ENCODE results near the gene SMIM44. TPM values are rescaled to one million over a fixed set of nuclear protein-coding genes. Genes with fewer than 3 reads are reported as not detected.

Gene SMIM44
- total RNA-seq, 1 donor: not detected

DNA sequence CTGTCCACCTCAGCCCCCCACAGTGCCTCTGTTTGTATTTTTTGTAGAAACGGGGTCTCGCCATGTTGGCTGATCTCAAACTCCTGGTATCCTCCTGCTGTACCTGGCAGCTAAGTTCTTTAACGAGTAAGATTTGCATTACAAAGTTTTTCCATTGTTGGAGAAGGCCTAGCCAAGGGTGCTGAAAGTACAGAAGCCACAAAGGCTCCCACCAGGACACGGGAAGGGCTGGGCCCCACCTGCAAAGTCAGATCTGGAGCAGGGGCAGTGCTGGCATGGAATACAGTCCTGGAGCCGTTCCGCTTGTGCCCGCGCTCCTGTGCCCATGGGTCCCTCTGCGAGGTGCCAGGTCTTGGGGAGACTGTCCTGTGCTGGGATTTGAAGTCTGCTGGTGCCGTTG, 35.0 kb upstream of the SMIM44 start:
- Histone ChIP-seq H4K20me1 (ENCODE audit: insufficient read depth, low read length) (peaks cover 79% of the 10 kb centered on the region), H3K4me1 (ENCODE audit: insufficient read depth, low read length) (peaks cover 16% of the 10 kb centered on the region), H3K27ac (ENCODE audit: low read depth, low read length) (no peak overlapping the region), H2AFZ (ENCODE audit: low read length) (no peak overlapping the region), H3K27me3 (ENCODE audit: insufficient read depth, low read length) (no peaks in the 10 kb centered on the region), H3K4me2 (ENCODE audit: insufficient read depth, low read length) (no peak overlapping the region), H3K4me3 (ENCODE audit: insufficient read depth, low read length) (no peak overlapping the region), H3K79me2 (ENCODE audit: insufficient read depth, low read length) (peaks cover 99% of the 10 kb centered on the region), H3K9me3 (ENCODE audit: low read depth, low read length) (no peaks in the 10 kb centered on the region), H3K36me3 (ENCODE audit: insufficient read depth, low read length) (peaks cover 14% of the 10 kb centered on the region)
- DNase-seq (ENCODE audit: insufficient read length, low spot score, missing footprints): no peak
- TF ChIP-seq, protein P1, sequence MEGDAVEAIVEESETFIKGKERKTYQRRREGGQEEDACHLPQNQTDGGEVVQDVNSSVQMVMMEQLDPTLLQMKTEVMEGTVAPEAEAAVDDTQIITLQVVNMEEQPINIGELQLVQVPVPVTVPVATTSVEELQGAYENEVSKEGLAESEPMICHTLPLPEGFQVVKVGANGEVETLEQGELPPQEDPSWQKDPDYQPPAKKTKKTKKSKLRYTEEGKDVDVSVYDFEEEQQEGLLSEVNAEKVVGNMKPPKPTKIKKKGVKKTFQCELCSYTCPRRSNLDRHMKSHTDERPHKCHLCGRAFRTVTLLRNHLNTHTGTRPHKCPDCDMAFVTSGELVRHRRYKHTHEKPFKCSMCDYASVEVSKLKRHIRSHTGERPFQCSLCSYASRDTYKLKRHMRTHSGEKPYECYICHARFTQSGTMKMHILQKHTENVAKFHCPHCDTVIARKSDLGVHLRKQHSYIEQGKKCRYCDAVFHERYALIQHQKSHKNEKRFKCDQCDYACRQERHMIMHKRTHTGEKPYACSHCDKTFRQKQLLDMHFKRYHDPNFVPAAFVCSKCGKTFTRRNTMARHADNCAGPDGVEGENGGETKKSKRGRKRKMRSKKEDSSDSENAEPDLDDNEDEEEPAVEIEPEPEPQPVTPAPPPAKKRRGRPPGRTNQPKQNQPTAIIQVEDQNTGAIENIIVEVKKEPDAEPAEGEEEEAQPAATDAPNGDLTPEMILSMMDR (IDR thresholded peaks at IDR 0.05; ENCODE audit: extremely low read depth, low read depth, low read length): no peak

DNA sequence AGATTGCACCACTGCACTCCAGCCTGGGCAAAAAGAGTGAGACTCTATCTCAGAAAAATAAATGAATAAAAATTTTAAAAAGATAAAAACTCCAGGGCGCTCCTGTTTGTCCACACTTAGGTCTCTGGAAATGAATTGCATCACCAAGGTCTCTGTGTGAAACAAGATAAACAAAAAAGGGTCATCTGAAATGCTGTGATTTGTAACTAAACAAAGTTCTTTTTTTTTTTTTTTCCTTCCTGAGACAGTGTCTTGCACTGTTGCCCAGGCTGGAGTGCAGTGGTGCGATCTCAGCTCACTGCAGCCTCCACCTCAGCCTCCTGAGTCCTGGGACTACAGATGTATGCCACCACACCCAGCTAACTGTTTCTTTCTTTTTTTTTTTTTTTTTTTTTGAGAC, 34.4 kb upstream of the SMIM44 start:
- H4K20me1 ChIP-seq (ENCODE audit: insufficient read depth, low read length): peaks cover 81% of the 10 kb centered on the region

DNA sequence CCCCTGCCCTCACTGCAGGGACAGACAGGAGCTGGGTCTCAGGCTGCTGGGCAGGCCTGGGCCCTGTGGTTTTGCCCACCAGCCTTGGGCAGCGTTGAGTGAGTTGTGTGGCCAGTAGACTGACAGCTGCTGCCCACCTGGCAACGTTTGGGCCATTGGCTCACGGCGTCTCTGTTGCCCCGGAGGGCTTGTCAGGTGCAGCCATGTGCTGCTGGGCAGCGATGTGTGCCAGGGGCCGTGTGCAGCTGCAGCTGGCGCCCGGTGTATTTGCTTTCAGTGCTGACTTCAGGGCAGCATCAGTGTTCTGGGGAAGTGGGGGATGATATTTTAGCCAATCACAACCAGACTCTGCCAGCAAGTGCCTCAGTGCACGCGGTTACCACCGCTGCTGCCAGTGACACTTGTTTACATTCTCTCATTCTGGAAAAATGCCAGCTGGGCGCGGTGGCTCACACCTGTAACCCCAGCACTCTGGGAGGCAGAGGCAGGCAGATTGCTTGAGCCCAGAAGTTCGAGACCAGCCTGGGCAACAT, 33.5 kb upstream of the SMIM44 start:
- H3K27me3 ChIP-seq (ENCODE audit: insufficient read depth, low read length): no peaks in the 10 kb centered on the region
- no peak overlapping the region for H2AFZ ChIP-seq (ENCODE audit: low read length)
- H3K27ac ChIP-seq (ENCODE audit: low read depth, low read length): no peak overlapping the region
- peaks cover 82% of the 10 kb centered on the region for H4K20me1 ChIP-seq (ENCODE audit: insufficient read depth, low read length)
- peaks cover 11% of the 10 kb centered on the region for H3K36me3 ChIP-seq (ENCODE audit: insufficient read depth, low read length)
- TF ChIP-seq, protein P1 (IDR thresholded peaks at IDR 0.05; ENCODE audit: extremely low read depth, low read depth, low read length): no peak
- no peak overlapping the region for H3K4me3 ChIP-seq (ENCODE audit: insufficient read depth, low read length)
- H3K4me2 ChIP-seq (ENCODE audit: insufficient read depth, low read length): no peak overlapping the region
- peaks cover 99% of the 10 kb centered on the region for H3K79me2 ChIP-seq (ENCODE audit: insufficient read depth, low read length)
- no peak for DNase-seq (ENCODE audit: insufficient read length, low spot score, missing footprints)
- peaks cover 16% of the 10 kb centered on the region for H3K4me1 ChIP-seq (ENCODE audit: insufficient read depth, low read length)
- H3K9me3 ChIP-seq (ENCODE audit: low read depth, low read length): no peaks in the 10 kb centered on the region

More for the DNA sequence above, 34.4 kb upstream of the SMIM44 start:
- no peak overlapping the region for H3K4me3 ChIP-seq (ENCODE audit: insufficient read depth, low read length)
- TF ChIP-seq, protein P1 (IDR thresholded peaks at IDR 0.05; ENCODE audit: extremely low read depth, low read depth, low read length): no peak
- no peak overlapping the region for H3K4me2 ChIP-seq (ENCODE audit: insufficient read depth, low read length)
- H3K36me3 ChIP-seq (ENCODE audit: insufficient read depth, low read length): peaks cover 11% of the 10 kb centered on the region
- no peaks in the 10 kb centered on the region for H3K27me3 ChIP-seq (ENCODE audit: insufficient read depth, low read length)
- H3K27ac ChIP-seq (ENCODE audit: low read depth, low read length): no peak overlapping the region
- H3K79me2 ChIP-seq (ENCODE audit: insufficient read depth, low read length): peaks cover 99% of the 10 kb centered on the region
- peaks cover 16% of the 10 kb centered on the region for H3K4me1 ChIP-seq (ENCODE audit: insufficient read depth, low read length)
- H2AFZ ChIP-seq (ENCODE audit: low read length): no peak overlapping the region
- DNase-seq (ENCODE audit: insufficient read length, low spot score, missing footprints): no peak
- no peaks in the 10 kb centered on the region for H3K9me3 ChIP-seq (ENCODE audit: low read depth, low read length)

DNA sequence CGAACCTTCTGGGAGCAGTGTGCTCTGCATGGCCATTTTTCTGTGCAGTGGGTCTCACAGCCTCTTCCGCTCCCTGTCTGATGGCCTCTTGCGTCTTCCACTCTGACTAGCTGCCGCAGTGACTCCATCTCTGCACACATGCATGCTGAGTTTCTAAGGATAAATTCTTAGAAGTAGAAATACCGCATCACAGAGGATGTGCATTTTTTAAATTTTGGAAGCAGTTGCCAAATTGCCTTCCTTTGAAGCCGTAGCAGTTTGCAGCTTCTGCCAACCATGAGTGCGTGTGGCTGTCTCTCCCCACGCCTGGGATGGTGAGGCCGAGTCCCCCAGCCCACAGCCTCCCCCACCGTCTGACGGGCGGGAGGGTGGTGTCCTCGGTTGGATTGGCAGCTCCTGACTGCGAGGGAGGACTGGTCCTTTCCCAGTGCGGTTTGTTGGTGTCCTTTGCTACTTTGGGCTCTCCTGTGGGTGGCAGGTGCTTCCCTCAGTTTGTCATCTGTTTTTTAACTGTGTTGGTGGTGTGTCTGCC, 32.7 kb upstream of the SMIM44 start:
- Histone ChIP-seq H3K27ac (ENCODE audit: low read depth, low read length) (no peak overlapping the region), H3K4me2 (ENCODE audit: insufficient read depth, low read length) (no peak overlapping the region), H3K4me1 (ENCODE audit: insufficient read depth, low read length) (peaks cover 16% of the 10 kb centered on the region), H3K27me3 (ENCODE audit: insufficient read depth, low read length) (no peaks in the 10 kb centered on the region), H3K9me3 (ENCODE audit: low read depth, low read length) (no peaks in the 10 kb centered on the region), H3K36me3 (ENCODE audit: insufficient read depth, low read length) (peaks cover 10% of the 10 kb centered on the region), H4K20me1 (ENCODE audit: insufficient read depth, low read length) (peaks cover 85% of the 10 kb centered on the region), H3K4me3 (ENCODE audit: insufficient read depth, low read length) (no peak overlapping the region), H2AFZ (ENCODE audit: low read length) (no peak overlapping the region), H3K79me2 (ENCODE audit: insufficient read depth, low read length) (peaks cover 99% of the 10 kb centered on the region)
- no peak for DNase-seq (ENCODE audit: insufficient read length, low spot score, missing footprints)
- TF ChIP-seq, protein P1 (IDR thresholded peaks at IDR 0.05; ENCODE audit: extremely low read depth, low read depth, low read length): no peak

Data from osteoblast (primary cell).